GM23338 (cell line): Measurements from ENCODE around the gene SMAP2. TPM values are rescaled to one million over a fixed set of nuclear protein-coding genes. Genes with fewer than 3 reads are reported as not detected.

Experiments used
- ATAC-seq: fragments of 200-7000 bp; cut with Tn5 transposase; 3 replicates; pipeline ENCODE4 v1.9.1; 2020
- DNase-seq: peaks from one replicate; pipeline ENCODE4 v3.0.0-alpha.2; 2015; ENCODE audit warnings: low spot score
- H2AFZ ChIP-seq: fragments of 200-600 bp; sonication (generic); 2 replicates; pipeline ENCODE4 v1.8.0; 2016; ENCODE audit warnings: antibody characterized with exemption, mild to moderate bottlenecking, moderate library complexity
- H3F3A ChIP-seq: fragments of 200-600 bp; sonication (generic); replicated peaks from 2 replicates; pipeline ENCODE4 v1.8.0; 2017; ENCODE audit warnings: antibody characterized with exemption, mixed run types, low read depth
- H3K27ac ChIP-seq: fragments of 200-600 bp; sonication (generic); 2 replicates; pipeline ENCODE4 v1.6.1; 2016; ENCODE audit warnings: low read depth
- H3K27me3 ChIP-seq: fragments of 200-600 bp; sonication (generic); 2 replicates; pipeline ENCODE4 v1.8.0; 2016; ENCODE audit warnings: mild to moderate bottlenecking, mixed run types, moderate library complexity; ENCODE audit not compliant: insufficient read depth
- H3K36me3 ChIP-seq: fragments of 200-600 bp; sonication (generic); 2 replicates; pipeline ENCODE4 v1.8.0; 2016; ENCODE audit warnings: mild to moderate bottlenecking; ENCODE audit not compliant: insufficient read depth
- H3K4me1 ChIP-seq: fragments of 200-600 bp; sonication (generic); 2 replicates; pipeline ENCODE4 v1.8.0; 2016; ENCODE audit warnings: mild to moderate bottlenecking, moderate library complexity; ENCODE audit not compliant: insufficient read depth
- H3K4me2 ChIP-seq: fragments of 200-600 bp; sonication (generic); 2 replicates; pipeline ENCODE4 v1.7.1; 2017; ENCODE audit warnings: mixed run types
- H3K4me3 ChIP-seq: fragments of 200-600 bp; sonication (generic); 2 replicates; pipeline ENCODE4 v1.6.1; 2016; ENCODE audit warnings: mixed run types
- H3K79me2 ChIP-seq: fragments of 200-600 bp; sonication (generic); replicated peaks from 2 replicates; pipeline ENCODE4 v1.8.0; 2017; ENCODE audit warnings: mild to moderate bottlenecking; ENCODE audit not compliant: insufficient read depth
- H3K9me2 ChIP-seq: fragments of 200-600 bp; sonication (generic); 2 replicates; pipeline ENCODE4 v1.8.0; 2017; ENCODE audit not compliant: insufficient read depth
- H4K20me1 ChIP-seq: fragments of 200-600 bp; sonication (generic); replicated peaks from 2 replicates; pipeline ENCODE4 v1.8.0; 2017; ENCODE audit warnings: mild to moderate bottlenecking; ENCODE audit not compliant: insufficient read depth
- H3K27ac Mint-ChIP-seq: 2 replicates; pipeline ENCODE4 v1.8.0; 2020; ENCODE audit warnings: inconsistent platforms, mild to moderate bottlenecking, moderate library complexity, mixed read lengths
- H3K27me3 Mint-ChIP-seq: 3 replicates; pipeline ENCODE4 v1.8.0; 2022; ENCODE audit warnings: low read depth, mild to moderate bottlenecking, moderate library complexity, mixed read lengths, inconsistent platforms; ENCODE audit not compliant: insufficient read depth, poor library complexity
- H3K36me3 Mint-ChIP-seq: 3 replicates; pipeline ENCODE4 v1.8.0; 2021; ENCODE audit warnings: low read depth, mild to moderate bottlenecking, inconsistent platforms, moderate library complexity, mixed read lengths
- H3K4me1 Mint-ChIP-seq: 3 replicates; pipeline ENCODE4 v1.8.0; 2020; ENCODE audit warnings: mild to moderate bottlenecking, inconsistent platforms, mixed read lengths
- H3K4me3 Mint-ChIP-seq: 3 replicates; pipeline ENCODE4 v1.8.0; 2021; ENCODE audit warnings: moderate library complexity, mild to moderate bottlenecking, inconsistent platforms, mixed read lengths
- H3K9me3 Mint-ChIP-seq: 3 replicates; pipeline ENCODE4 v1.8.0; 2020; ENCODE audit warnings: moderate library complexity, mild to moderate bottlenecking, inconsistent platforms, mixed read lengths
- CREB1 ChIP-seq: fragments of 250-450 bp; sonication (Bioruptor Pico); IDR thresholded peaks from 2 replicates; pipeline ENCODE4 v1.5.0; 2020; ENCODE audit warnings: low read depth, mild to moderate bottlenecking, moderate library complexity
- JUNB ChIP-seq: IDR thresholded peaks from one replicate; pipeline ENCODE4 v1.6.1; 2016; ENCODE audit warnings: antibody characterized with exemption; ENCODE audit not compliant: unreplicated experiment
- polyA plus RNA-seq: library from polyadenylated mRNA; unstranded; fragments of >200 nt; fragmentation: Nextera tagmentation; extraction: Ambion mirVana; gene quantifications from 2 replicates; pipeline ENCODE4 v1.2.1, GENCODE V29; 2016
- total RNA-seq: library from RNA; depleted of rRNA; stranded (reverse); fragments of >200 nt; shearing (Covaris generic); gene quantifications from 2 replicates; pipeline ENCODE4 v1.2.3, GENCODE V29; 2014
- TF ChIP-seq, protein P1 (sequence below): fragments of 250-450 bp; sonication (Bioruptor Pico); IDR thresholded peaks from 2 replicates; pipeline ENCODE4 v1.5.0; 2020; ENCODE audit warnings: mild to moderate bottlenecking, moderate library complexity
- TF ChIP-seq, protein P2 (sequence below), 2 experiments: fragments of 200-600 bp in 1 of 2; sonication (generic) in 1 of 2; conservative IDR thresholded peaks; 2 replicates each; pipeline versions ENCODE4 v1.5.1 to v1.6.1; 2016 to 2017; ENCODE audit warnings: antibody characterized with exemption in 2 of 2, low read depth in 2 of 2, mild to moderate bottlenecking in 2 of 2, moderate library complexity in 1 of 2

Gene SMAP2
- total and polyA plus RNA-seq, 2 experiments from 2014 or later, result 2.9 to 4.8 TPM

DNA sequence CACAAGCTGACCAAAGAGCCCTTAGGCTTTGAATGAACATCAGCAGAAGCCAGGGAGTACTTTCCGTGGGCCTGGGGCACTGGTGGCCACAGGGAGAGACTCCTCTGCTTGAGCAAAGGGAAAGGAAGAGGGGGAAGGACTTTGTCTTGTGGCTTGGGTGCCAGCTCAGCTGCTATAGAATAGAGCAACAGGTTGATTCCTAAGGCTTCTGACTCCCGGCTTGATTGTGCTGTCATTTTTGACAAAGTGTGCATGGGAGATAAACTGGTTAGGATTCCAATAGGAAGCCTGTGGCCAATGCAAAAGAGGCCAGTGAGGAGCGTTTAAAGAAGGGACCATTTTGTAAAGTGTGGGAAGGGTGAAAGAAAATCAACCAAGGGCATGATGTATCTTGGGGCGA is 11.9 kb upstream of the SMAP2 start (continued):
- TF ChIP-seq, protein P1, sequence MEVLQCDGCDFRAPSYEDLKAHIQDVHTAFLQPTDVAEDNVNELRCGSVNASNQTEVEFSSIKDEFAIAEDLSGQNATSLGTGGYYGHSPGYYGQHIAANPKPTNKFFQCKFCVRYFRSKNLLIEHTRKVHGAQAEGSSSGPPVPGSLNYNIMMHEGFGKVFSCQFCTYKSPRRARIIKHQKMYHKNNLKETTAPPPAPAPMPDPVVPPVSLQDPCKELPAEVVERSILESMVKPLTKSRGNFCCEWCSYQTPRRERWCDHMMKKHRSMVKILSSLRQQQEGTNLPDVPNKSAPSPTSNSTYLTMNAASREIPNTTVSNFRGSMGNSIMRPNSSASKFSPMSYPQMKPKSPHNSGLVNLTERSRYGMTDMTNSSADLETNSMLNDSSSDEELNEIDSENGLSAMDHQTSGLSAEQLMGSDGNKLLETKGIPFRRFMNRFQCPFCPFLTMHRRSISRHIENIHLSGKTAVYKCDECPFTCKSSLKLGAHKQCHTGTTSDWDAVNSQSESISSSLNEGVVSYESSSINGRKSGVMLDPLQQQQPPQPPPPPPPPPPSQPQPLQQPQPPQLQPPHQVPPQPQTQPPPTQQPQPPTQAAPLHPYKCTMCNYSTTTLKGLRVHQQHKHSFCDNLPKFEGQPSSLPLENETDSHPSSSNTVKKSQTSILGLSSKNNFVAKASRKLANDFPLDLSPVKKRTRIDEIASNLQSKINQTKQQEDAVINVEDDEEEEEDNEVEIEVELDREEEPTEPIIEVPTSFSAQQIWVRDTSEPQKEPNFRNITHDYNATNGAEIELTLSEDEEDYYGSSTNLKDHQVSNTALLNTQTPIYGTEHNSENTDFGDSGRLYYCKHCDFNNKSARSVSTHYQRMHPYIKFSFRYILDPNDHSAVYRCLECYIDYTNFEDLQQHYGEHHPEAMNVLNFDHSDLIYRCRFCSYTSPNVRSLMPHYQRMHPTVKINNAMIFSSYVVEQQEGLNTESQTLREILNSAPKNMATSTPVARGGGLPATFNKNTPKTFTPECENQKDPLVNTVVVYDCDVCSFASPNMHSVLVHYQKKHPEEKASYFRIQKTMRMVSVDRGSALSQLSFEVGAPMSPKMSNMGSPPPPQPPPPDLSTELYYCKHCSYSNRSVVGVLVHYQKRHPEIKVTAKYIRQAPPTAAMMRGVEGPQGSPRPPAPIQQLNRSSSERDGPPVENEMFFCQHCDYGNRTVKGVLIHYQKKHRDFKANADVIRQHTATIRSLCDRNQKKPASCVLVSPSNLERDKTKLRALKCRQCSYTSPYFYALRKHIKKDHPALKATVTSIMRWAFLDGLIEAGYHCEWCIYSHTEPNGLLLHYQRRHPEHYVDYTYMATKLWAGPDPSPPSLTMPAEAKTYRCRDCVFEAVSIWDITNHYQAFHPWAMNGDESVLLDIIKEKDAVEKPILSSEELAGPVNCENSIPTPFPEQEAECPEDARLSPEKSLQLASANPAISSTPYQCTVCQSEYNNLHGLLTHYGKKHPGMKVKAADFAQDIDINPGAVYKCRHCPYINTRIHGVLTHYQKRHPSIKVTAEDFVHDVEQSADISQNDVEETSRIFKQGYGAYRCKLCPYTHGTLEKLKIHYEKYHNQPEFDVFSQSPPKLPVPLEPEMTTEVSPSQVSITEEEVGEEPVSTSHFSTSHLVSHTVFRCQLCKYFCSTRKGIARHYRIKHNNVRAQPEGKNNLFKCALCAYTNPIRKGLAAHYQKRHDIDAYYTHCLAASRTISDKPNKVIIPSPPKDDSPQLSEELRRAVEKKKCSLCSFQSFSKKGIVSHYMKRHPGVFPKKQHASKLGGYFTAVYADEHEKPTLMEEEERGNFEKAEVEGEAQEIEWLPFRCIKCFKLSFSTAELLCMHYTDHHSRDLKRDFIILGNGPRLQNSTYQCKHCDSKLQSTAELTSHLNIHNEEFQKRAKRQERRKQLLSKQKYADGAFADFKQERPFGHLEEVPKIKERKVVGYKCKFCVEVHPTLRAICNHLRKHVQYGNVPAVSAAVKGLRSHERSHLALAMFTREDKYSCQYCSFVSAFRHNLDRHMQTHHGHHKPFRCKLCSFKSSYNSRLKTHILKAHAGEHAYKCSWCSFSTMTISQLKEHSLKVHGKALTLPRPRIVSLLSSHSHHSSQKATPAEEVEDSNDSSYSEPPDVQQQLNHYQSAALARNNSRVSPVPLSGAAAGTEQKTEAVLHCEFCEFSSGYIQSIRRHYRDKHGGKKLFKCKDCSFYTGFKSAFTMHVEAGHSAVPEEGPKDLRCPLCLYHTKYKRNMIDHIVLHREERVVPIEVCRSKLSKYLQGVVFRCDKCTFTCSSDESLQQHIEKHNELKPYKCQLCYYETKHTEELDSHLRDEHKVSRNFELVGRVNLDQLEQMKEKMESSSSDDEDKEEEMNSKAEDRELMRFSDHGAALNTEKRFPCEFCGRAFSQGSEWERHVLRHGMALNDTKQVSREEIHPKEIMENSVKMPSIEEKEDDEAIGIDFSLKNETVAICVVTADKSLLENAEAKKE (CRISPR knock-in tag), result no peak
- TF ChIP-seq CREB1, result no peak
- TF ChIP-seq, protein P2, sequence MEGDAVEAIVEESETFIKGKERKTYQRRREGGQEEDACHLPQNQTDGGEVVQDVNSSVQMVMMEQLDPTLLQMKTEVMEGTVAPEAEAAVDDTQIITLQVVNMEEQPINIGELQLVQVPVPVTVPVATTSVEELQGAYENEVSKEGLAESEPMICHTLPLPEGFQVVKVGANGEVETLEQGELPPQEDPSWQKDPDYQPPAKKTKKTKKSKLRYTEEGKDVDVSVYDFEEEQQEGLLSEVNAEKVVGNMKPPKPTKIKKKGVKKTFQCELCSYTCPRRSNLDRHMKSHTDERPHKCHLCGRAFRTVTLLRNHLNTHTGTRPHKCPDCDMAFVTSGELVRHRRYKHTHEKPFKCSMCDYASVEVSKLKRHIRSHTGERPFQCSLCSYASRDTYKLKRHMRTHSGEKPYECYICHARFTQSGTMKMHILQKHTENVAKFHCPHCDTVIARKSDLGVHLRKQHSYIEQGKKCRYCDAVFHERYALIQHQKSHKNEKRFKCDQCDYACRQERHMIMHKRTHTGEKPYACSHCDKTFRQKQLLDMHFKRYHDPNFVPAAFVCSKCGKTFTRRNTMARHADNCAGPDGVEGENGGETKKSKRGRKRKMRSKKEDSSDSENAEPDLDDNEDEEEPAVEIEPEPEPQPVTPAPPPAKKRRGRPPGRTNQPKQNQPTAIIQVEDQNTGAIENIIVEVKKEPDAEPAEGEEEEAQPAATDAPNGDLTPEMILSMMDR (conservative IDR thresholded peaks at IDR 0.05; ENCODE audit: low read depth in 2 of 2), result no peak

DNA sequence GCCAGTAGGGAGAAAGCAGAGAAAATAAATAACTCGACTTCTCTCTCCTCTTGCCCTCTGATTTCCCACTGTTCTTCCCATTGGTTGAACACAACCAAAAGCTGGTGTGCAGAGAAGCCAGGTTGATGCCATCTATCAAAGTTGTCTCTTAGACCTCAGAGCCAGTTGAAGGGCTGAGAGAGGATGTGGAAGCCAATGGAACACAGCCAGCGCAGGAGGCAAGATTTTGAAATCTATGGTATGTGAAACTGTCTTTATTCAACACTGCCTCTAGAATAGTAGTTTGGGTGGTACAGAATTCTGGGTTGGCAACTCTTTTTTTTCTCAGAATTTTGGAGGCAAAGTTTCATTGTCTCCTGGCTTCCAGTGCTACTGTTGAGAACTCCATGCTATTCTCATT is 11.3 kb upstream of the SMAP2 start:
- no peak overlapping the region for H2AFZ ChIP-seq
- TF ChIP-seq JUNB, result no peak
- ATAC-seq (no peak), DNase-seq (no peak)
- no peaks in the 10 kb centered on the region for H3K79me2 ChIP-seq
- H3K27me3 ChIP-seq, result no peaks in the 10 kb centered on the region
- peaks cover 2% of the 10 kb centered on the region; the same call in 1 of the 2 replicates for H3K4me1 ChIP-seq
- no peak overlapping the region for H3K27ac ChIP-seq
- no peak overlapping the region for H3K4me2 ChIP-seq
- H3K36me3 Mint-ChIP-seq, result no peaks in the 10 kb centered on the region
- H3K36me3 ChIP-seq, result no peaks in the 10 kb centered on the region
- peaks cover 24% of the 10 kb centered on the region; the same call in 2 of the 3 replicates for H3K9me3 Mint-ChIP-seq
- H3K27ac Mint-ChIP-seq, result no peak overlapping the region
- no peaks in the 10 kb centered on the region for H3F3A ChIP-seq
- peaks cover 6% of the 10 kb centered on the region for H3K27me3 Mint-ChIP-seq
- H3K4me3 Mint-ChIP-seq, result no peak overlapping the region
- H3K9me2 ChIP-seq, result no peaks in the 10 kb centered on the region
- H3K4me1 Mint-ChIP-seq, result peaks cover 7% of the 10 kb centered on the region; the same call in 2 of the 3 replicates
- H3K4me3 ChIP-seq, result no peak overlapping the region
- no peaks in the 10 kb centered on the region for H4K20me1 ChIP-seq
